Panc1 (cell line): ENCODE measurements around the gene SRPX2. TPM values are rescaled to one million over a fixed set of nuclear protein-coding genes. Genes with fewer than 3 reads are reported as not detected.

Experiments
- ATAC-seq: fragments of 200-7000 bp; cut with Tn5 transposase; 2 replicates; pipeline ENCODE4 v1.9.1; 2020; ENCODE audit warnings: mild to moderate bottlenecking, moderate library complexity
- BruUV-seq: library from RNA; stranded (reverse); fragments of 400-500 nt; replicated peaks from 2 replicates; lab custom pipeline; 2021; lab: Mats Ljungman, UMichigan
- CTCF ChIA-PET: fragments of 300-600 bp; sonication (Branson Sonifier 250); formaldehyde crosslinking; loops from one replicate; lab custom pipeline; 2022; ENCODE audit warnings: antibody characterized with exemption; lab: Charles Lee
- POLR2A ChIA-PET: fragments of 300-600 bp; sonication (Branson Sonifier 250); formaldehyde crosslinking; loops from one replicate; lab custom pipeline; 2022; ENCODE audit warnings: antibody characterized with exemption; lab: Charles Lee
- DNase-seq: peaks from one replicate; pipeline ENCODE4 v3.0.0-alpha.2; 2010; ENCODE audit warnings: low read depth, low spot score
- H3K27ac ChIP-seq: 2 replicates; pipeline ENCODE4 v1.5.1; 2011; ENCODE audit warnings: mild to moderate bottlenecking, low read length, inconsistent platforms
- H3K27me3 ChIP-seq: fragments of 200-500 bp; sonication (Bioruptor generic); 2 replicates; pipeline ENCODE4 v1.6.0; 2014; ENCODE audit warnings: low read length, inconsistent platforms; ENCODE audit not compliant: control insufficient read depth, insufficient read depth
- H3K36me3 ChIP-seq: fragments of 200-500 bp; sonication (Bioruptor generic); 2 replicates; pipeline ENCODE4 v1.5.1; 2014; ENCODE audit warnings: inconsistent platforms, mild to moderate bottlenecking, low read length, moderate library complexity; ENCODE audit not compliant: control insufficient read depth, insufficient read depth
- H3K4me1 ChIP-seq: 2 replicates; pipeline ENCODE4 v1.5.1; 2011; ENCODE audit warnings: inconsistent platforms, mild to moderate bottlenecking, low read length, moderate library complexity; ENCODE audit not compliant: control insufficient read depth, insufficient read depth
- H3K4me3 ChIP-seq, 2 experiments: 2 replicates each; pipeline ENCODE4 v1.5.1; 2011 to 2012; ENCODE audit warnings: low read depth in 2 of 2, low read length in 2 of 2, mild to moderate bottlenecking in 2 of 2, inconsistent platforms in 1 of 2, moderate library complexity in 1 of 2
- H3K9me3 ChIP-seq: fragments of 200-500 bp; sonication (Bioruptor generic); 2 replicates; pipeline ENCODE4 v1.5.1; 2014; ENCODE audit warnings: low read depth, mild to moderate bottlenecking, inconsistent platforms, low read length, moderate library complexity; ENCODE audit not compliant: control insufficient read depth, insufficient read depth
- CTCF ChIP-seq: fragments of 450-650 bp; IDR thresholded peaks from 2 replicates; pipeline ENCODE4 v1.5.1; 2017; ENCODE audit warnings: mild to moderate bottlenecking
- POLR2AphosphoS5 ChIP-seq: IDR thresholded peaks from 2 replicates; pipeline ENCODE4 v1.6.1; 2012; ENCODE audit warnings: mild to moderate bottlenecking, low read depth, low read length, moderate library complexity
- REST ChIP-seq, 2 experiments: IDR thresholded peaks; 2 replicates each; pipeline ENCODE4 v1.6.1; 2011 to 2012; ENCODE audit warnings: low read depth in 2 of 2, control low read depth in 1 of 2, low read length in 1 of 2, mild to moderate bottlenecking in 1 of 2, moderate library complexity in 1 of 2; ENCODE audit not compliant: insufficient read depth in 1 of 2
- SIN3A ChIP-seq: IDR thresholded peaks from 2 replicates; pipeline ENCODE4 v1.6.1; 2012; ENCODE audit warnings: low read depth, mild to moderate bottlenecking, low read length, moderate library complexity, borderline replicate concordance; ENCODE audit not compliant: insufficient read depth
- TCF7L2 ChIP-seq: IDR thresholded peaks from 2 replicates; pipeline ENCODE4 v1.6.1; 2011; ENCODE audit warnings: mild to moderate bottlenecking, low read depth, low read length, inconsistent platforms
- in situ Hi-C: cut with HindIII; loops from 2 replicates; pipeline ENCODE4 v1.10.0; 2016; ENCODE audit warnings: low sequenced_read_pairs, low pct_unique_long_range_greater_than_20kb
- intact Hi-C: fragments of 100-400 bp; cut with micrococcal nuclease; formaldehyde crosslinking; loops from one replicate; pipeline ENCODE4 v1.10.0; 2022; ENCODE audit not compliant: unreplicated experiment
- total RNA-seq: library from RNA; stranded (reverse); gene quantifications from one replicate; pipeline ENCODE4 v1.2.1, GENCODE V29; 2021; ENCODE audit not compliant: unreplicated experiment

Gene SRPX2
- total RNA-seq, 1 experiment from 2014 or later = 1.2 TPM

- no peak for TF ChIP-seq REST (IDR thresholded peaks at IDR 0.05; ENCODE audit: insufficient read depth in 1 of 2, low read depth in 2 of 2, low read length in 1 of 2)
- no peak for TF ChIP-seq TCF7L2
- TF ChIP-seq POLR2AphosphoS5 = no peak
- no peak for TF ChIP-seq SIN3A
- TF ChIP-seq CTCF = no peak
- Histone ChIP-seq H3K9me3 (no peaks in the 10 kb centered on the region), H3K27me3 (no peaks in the 10 kb centered on the region), H3K4me3 (no peak overlapping the region), H3K36me3 (no peaks in the 10 kb centered on the region), H3K27ac (no peak overlapping the region), H3K4me1 (no peaks in the 10 kb centered on the region)
- no peak for ATAC-seq
- no TSS peak for BruUV-seq
- ChIA-PET POLR2A (no interaction called here), CTCF (no interaction called here)
- intact Hi-C loops = no loop called here
- DNase-seq = no peak
- in situ Hi-C loops = no loop called here
Measured at GRCh38 chrX:100650841-100651240, 6.8 kb downstream of the SRPX2 start.

- CTCF ChIA-PET = no interaction called here
- DNase-seq (no peak), ATAC-seq (no peak)
- H3K9me3 ChIP-seq = no peaks in the 10 kb centered on the region
- no peaks in the 10 kb centered on the region for H3K4me1 ChIP-seq
- intact Hi-C loops = no loop called here
- no peak overlapping the region for H3K4me3 ChIP-seq
- no TSS peak for BruUV-seq
- in situ Hi-C loops = no loop called here
- H3K36me3 ChIP-seq = no peaks in the 10 kb centered on the region
- H3K27me3 ChIP-seq = no peaks in the 10 kb centered on the region
- TF ChIP-seq REST (IDR thresholded peaks at IDR 0.05; ENCODE audit: insufficient read depth in 1 of 2, low read depth in 2 of 2, low read length in 1 of 2) (no peak), TCF7L2 (no peak), CTCF (no peak), SIN3A (no peak), POLR2AphosphoS5 (no peak)
- H3K27ac ChIP-seq = no peak overlapping the region
- POLR2A ChIA-PET = no interaction called here
Measured at GRCh38 chrX:100652266-100652665, 8.3 kb downstream of the SRPX2 start.
